ENCODE data around the gene DIAPH3. TPM values are rescaled to one million over a fixed set of nuclear protein-coding genes. Genes with fewer than 3 reads are reported as not detected.

DIAPH3 gene
- polyA plus RNA-seq, 2 of the 4 experiments (the other 2 are of a cell fraction): 10.8 to 13.6 TPM

GRCh38 chr13:59877933-59878332, 285.8 kb downstream of the DIAPH3 start:
- TF ChIP-seq, protein P1, sequence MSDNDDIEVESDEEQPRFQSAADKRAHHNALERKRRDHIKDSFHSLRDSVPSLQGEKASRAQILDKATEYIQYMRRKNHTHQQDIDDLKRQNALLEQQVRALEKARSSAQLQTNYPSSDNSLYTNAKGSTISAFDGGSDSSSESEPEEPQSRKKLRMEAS (IDR thresholded peaks at IDR 0.05): no peak
- TF ChIP-seq, protein P2, sequence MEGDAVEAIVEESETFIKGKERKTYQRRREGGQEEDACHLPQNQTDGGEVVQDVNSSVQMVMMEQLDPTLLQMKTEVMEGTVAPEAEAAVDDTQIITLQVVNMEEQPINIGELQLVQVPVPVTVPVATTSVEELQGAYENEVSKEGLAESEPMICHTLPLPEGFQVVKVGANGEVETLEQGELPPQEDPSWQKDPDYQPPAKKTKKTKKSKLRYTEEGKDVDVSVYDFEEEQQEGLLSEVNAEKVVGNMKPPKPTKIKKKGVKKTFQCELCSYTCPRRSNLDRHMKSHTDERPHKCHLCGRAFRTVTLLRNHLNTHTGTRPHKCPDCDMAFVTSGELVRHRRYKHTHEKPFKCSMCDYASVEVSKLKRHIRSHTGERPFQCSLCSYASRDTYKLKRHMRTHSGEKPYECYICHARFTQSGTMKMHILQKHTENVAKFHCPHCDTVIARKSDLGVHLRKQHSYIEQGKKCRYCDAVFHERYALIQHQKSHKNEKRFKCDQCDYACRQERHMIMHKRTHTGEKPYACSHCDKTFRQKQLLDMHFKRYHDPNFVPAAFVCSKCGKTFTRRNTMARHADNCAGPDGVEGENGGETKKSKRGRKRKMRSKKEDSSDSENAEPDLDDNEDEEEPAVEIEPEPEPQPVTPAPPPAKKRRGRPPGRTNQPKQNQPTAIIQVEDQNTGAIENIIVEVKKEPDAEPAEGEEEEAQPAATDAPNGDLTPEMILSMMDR (IDR thresholded peaks at IDR 0.05): no peak
- no peak for TF ChIP-seq PBX3 (IDR thresholded peaks at IDR 0.05)
- TF ChIP-seq EHMT2 (IDR thresholded peaks at IDR 0.05; ENCODE audit: low read depth): no peak
- TF ChIP-seq RNF2 (IDR thresholded peaks at IDR 0.05; ENCODE audit: borderline replicate concordance, low read depth): no peak
- TF ChIP-seq CHD4 (IDR thresholded peaks at IDR 0.05; ENCODE audit: borderline replicate concordance): no peak
- no peak for TF ChIP-seq ZNF302 (CRISPR knock-in tag; IDR thresholded peaks at IDR 0.05)
- TF ChIP-seq, protein P3, sequence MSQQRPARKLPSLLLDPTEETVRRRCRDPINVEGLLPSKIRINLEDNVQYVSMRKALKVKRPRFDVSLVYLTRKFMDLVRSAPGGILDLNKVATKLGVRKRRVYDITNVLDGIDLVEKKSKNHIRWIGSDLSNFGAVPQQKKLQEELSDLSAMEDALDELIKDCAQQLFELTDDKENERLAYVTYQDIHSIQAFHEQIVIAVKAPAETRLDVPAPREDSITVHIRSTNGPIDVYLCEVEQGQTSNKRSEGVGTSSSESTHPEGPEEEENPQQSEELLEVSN (IDR thresholded peaks at IDR 0.05; ENCODE audit: borderline replicate concordance, low read depth): no peak
- no peak for TF ChIP-seq NPAS2 (CRISPR knock-in tag; IDR thresholded peaks at IDR 0.05; ENCODE audit: borderline replicate concordance)
- TF ChIP-seq MAFK (IDR thresholded peaks at IDR 0.05; ENCODE audit: partially characterized antibody): no peak
- TF ChIP-seq NR3C1 (IDR thresholded peaks at IDR 0.05): no peak
- no peak for TF ChIP-seq JUN (IDR thresholded peaks at IDR 0.05)
- TF ChIP-seq TP53 (CRISPR knock-in tag; IDR thresholded peaks at IDR 0.05): no peak
- TF ChIP-seq FOSB (CRISPR knock-in tag; IDR thresholded peaks at IDR 0.05): no peak
- no peak for TF ChIP-seq ZFP36 (IDR thresholded peaks at IDR 0.05; ENCODE audit: borderline replicate concordance, partially characterized antibody)
- no peak for TF ChIP-seq SREBF2 (IDR thresholded peaks at IDR 0.05)
- no peak for TF ChIP-seq FOXS1 (CRISPR knock-in tag; IDR thresholded peaks at IDR 0.05)
- TF ChIP-seq EP300 (IDR thresholded peaks at IDR 0.05): no peak
- no peak for TF ChIP-seq HOXA7 (CRISPR knock-in tag; IDR thresholded peaks at IDR 0.05)
- POLR2A ChIA-PET: no interaction called here
- ATAC-seq (no peak), FAIRE-seq (no peak), DNase-seq (ENCODE audit: low read depth in 1 of 2, low spot score in 1 of 2) (no peak)
- no peaks in the 10 kb centered on the region for H3K9me3 ChIP-seq
- no peaks in the 10 kb centered on the region for H3K4me1 ChIP-seq
- no peak overlapping the region for H3K27ac ChIP-seq
- H3K4me3 ChIP-seq: no peak overlapping the region
- CTCF ChIA-PET: no interaction called here
- WGBS (ENCODE audit: missing lambda C conversion rate): 78% methylated on average over 2 of the region's 2 CpGs
- H3K4me2 ChIP-seq: no peak overlapping the region

DNA sequence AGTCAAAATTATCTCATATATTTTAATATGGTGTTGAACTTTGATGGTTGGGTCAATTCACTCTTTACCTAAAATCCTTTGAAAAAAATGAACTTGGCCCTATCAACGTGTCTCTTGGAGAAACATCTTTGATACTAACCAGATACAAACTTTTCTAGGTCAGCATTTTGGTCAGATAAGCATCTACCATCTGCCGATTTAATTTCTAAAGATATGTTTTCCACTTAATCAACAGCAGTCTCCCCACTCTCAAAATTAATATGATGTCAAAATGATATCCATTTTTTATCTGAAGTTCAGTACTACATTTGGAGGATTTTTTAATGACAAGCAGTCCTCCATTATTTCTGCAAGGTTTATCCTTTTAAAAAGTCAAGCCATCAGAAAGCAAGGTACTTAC, 288.8 kb downstream of the DIAPH3 start:
- TF ChIP-seq GATA3 (IDR thresholded peaks at IDR 0.05; ENCODE audit: borderline replicate concordance): no peak
- no peak for TF ChIP-seq ESRRA (IDR thresholded peaks at IDR 0.05; ENCODE audit: borderline replicate concordance, low read length)
- TF ChIP-seq TFCP2L1 (CRISPR knock-in tag; IDR thresholded peaks at IDR 0.05): no peak
- TF ChIP-seq HDAC2 (IDR thresholded peaks at IDR 0.05): no peak
- no peak for TF ChIP-seq RARB (CRISPR knock-in tag; IDR thresholded peaks at IDR 0.05)
- TF ChIP-seq EP300 (IDR thresholded peaks at IDR 0.05): no peak
- TF ChIP-seq JUNB (IDR thresholded peaks at IDR 0.05): no peak
- TF ChIP-seq HOXB13 (CRISPR knock-in tag; IDR thresholded peaks at IDR 0.05; ENCODE audit: low read depth): no peak
- TF ChIP-seq, protein P3 (IDR thresholded peaks at IDR 0.05; ENCODE audit: borderline replicate concordance, low read depth): no peak
- Histone ChIP-seq H3K4me2 (no peak overlapping the region), H3K9me3 (no peaks in the 10 kb centered on the region), H3K27ac (no peak overlapping the region), H3K4me3 (no peak overlapping the region), H3K4me1 (no peaks in the 10 kb centered on the region)
- DNase-seq (ENCODE audit: low read depth in 1 of 2, low spot score in 1 of 2) (no peak), ATAC-seq (no peak), FAIRE-seq (no peak)
- ChIA-PET POLR2A (no interaction called here), CTCF (no interaction called here)
- WGBS (ENCODE audit: missing lambda C conversion rate): 93% methylated on average over 2 of the region's 2 CpGs
